Spleen (tissue), 7 donors: ENCODE measurements around the gene FGFR2.

Experiments used
- CTCF ChIP-seq, 11 experiments: fragments of 200-600 bp in 7 of 11; fragments of 450-650 bp in 4 of 11; sonication (generic) in 4 of 11; IDR thresholded peaks in 8 of 11; conservative IDR thresholded peaks in 3 of 11; 1 replicate in 7 of 11; 2 replicates in 4 of 11; pipeline versions ENCODE4 v1.4.0 to v1.8.0; 2016 to 2021; ENCODE audit warnings: antibody characterized with exemption in 11 of 11, inconsistent platforms in 4 of 11, mild to moderate bottlenecking in 1 of 11
- POLR2A ChIP-seq, 3 donors: fragments of 450-650 bp; IDR thresholded peaks; one replicate each; pipeline ENCODE4 v1.5.1; 2017; ENCODE audit warnings: antibody characterized with exemption in 3 of 3, mild to moderate bottlenecking in 1 of 3
- POLR2AphosphoS5 ChIP-seq, 3 donors: sonication (generic); formaldehyde crosslinking; IDR thresholded peaks; one replicate each; pipeline ENCODE4 v1.5.1; 2017; ENCODE audit warnings: antibody characterized with exemption in 3 of 3
- donor health status: DM: no; HTN: no; CAD: no; lungs with moderate emphysema.
- donor health status: DM: no; HTN: no; CAD: no.
- donor health status: DM: no; HTN: no; CAD: no.

- TF ChIP-seq POLR2AphosphoS5 (IDR thresholded peaks at IDR 0.05) (no peak), CTCF (IDR thresholded peaks at IDR 0.05 in 8 of 11, conservative IDR thresholded peaks at IDR 0.05 in 3 of 11) (no peak), POLR2A (IDR thresholded peaks at IDR 0.05) (no peak)
Observed at GRCh38 chr10:121435099-121435875, 163.0 kb downstream of the FGFR2 start.
